Subcutaneous adipose tissue (tissue), 4 donors: ENCODE measurements around the gene FBLN7. TPM values are rescaled to one million over a fixed set of nuclear protein-coding genes. Genes with fewer than 3 reads are reported as not detected.

Experiments used
- total RNA-seq, 4 donors: library from RNA; depleted of rRNA; stranded (reverse); fragments of >200 nt; gene quantifications; one replicate each; pipeline ENCODE4 v1.1.0, GENCODE V29; 2016
- TF ChIP-seq, protein P1 (sequence below): fragments of 450-650 bp; IDR thresholded peaks from one replicate; pipeline ENCODE4 v1.5.1; 2016; ENCODE audit warnings: low read depth, mild to moderate bottlenecking, control low read depth, antibody characterized with exemption, moderate library complexity

The FBLN7 gene
- total RNA-seq, 4 donors from 2014 or later: 1.3 to 13.0 (median 4.7) TPM

DNA sequence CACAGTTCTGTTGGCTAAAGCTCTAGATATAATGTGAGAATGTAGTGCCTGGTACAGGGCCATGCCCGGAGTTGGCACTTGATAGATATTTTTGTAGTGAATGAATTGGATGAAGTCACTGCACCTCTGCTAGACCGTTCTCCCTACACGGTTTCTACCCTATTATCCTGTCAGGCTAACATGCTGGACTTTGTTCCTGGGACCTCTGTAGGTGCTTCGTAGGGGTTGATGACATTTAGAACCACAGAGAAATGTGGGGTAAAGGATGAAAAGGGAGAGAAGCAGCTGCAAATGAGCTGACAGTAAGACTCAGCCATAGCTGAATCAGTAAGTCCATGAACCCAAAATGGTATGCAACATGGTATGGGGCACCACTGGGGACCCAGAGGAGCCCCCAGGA, 4.1 kb upstream of the FBLN7 start:
- TF ChIP-seq, protein P1, sequence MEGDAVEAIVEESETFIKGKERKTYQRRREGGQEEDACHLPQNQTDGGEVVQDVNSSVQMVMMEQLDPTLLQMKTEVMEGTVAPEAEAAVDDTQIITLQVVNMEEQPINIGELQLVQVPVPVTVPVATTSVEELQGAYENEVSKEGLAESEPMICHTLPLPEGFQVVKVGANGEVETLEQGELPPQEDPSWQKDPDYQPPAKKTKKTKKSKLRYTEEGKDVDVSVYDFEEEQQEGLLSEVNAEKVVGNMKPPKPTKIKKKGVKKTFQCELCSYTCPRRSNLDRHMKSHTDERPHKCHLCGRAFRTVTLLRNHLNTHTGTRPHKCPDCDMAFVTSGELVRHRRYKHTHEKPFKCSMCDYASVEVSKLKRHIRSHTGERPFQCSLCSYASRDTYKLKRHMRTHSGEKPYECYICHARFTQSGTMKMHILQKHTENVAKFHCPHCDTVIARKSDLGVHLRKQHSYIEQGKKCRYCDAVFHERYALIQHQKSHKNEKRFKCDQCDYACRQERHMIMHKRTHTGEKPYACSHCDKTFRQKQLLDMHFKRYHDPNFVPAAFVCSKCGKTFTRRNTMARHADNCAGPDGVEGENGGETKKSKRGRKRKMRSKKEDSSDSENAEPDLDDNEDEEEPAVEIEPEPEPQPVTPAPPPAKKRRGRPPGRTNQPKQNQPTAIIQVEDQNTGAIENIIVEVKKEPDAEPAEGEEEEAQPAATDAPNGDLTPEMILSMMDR: no peak

DNA sequence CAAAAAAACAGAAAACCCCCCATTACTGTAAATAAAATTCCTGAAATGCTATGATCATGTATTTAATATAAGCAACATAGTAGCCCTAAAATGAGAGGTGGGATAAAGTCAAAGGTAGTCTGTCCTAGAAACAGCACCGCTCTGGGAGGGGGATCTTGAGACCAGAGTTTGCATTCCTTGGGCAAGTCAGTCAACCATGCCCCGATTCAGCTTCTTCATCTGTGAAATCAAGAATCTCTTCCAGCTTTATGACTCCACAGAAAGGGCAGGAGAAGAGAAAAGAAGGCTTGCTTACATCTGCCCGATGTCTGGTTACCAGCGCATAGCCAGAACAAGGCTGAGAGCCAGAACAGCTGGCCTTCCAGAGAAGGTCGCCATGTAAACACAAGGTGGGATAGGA, 2.1 kb upstream of the FBLN7 start:
- TF ChIP-seq, protein P1: no peak

DNA sequence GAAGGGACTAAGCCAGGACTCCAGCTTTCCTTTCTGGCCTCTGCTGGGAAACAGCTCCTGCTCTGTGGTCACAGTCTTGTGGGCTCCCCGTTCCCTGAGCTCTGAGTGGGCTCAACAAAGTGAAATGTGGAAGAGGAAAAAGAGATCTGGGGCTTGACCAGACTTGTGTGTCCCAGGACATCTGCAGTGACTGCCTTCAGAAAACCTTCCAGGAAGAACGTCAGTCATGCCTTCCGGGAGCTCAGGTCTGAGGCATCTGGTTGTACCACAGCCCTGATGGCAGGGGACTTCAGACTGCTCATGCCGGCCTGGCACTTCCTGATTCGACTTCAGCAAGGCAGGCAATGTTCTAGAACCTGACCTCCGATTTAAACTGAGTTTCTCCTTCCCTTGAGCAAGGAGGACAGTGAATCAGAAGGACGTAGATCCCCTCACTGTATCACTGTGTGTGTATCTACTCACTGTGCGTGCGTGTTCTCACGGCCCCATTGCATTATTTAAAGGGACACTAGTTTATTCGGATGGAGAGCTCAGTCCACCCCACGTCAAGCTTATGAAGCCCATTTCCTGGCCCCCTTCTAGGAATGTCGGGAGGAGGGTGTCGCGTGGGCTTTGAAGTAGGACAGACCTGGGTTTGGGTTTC, 548 bp upstream of the FBLN7 start:
- TF ChIP-seq, protein P1: no peak

DNA sequence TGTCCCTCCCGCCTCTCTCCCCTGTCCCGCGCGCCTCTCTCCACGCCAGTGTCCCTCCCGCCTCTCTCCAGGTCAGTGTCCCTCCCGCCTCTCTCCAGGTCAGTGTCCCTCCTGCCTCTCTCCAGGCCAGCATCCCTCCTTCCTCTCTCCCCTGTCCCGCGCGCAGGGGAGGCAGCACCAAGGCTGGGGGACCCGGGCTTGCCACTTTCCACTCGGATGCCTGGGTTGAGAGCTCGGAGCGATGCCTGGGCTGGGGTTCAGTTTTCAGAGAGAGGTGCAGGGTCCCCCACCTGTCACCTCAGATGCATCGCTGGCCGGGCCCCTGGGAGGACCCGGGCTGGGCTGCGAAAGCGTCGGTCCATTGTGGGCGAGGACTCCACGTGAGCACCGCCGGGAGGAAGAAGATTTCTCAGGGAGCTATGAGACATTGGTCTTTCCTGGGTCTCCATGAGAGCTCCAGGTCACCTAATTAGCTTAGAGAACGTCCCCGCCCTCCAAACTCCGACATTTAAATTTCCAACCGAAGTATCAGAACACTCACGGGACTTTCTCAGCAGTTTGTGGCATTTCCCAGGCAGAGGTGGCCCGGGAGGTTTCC, 2.1 kb downstream of the FBLN7 start:
- TF ChIP-seq, protein P1: no peak

DNA sequence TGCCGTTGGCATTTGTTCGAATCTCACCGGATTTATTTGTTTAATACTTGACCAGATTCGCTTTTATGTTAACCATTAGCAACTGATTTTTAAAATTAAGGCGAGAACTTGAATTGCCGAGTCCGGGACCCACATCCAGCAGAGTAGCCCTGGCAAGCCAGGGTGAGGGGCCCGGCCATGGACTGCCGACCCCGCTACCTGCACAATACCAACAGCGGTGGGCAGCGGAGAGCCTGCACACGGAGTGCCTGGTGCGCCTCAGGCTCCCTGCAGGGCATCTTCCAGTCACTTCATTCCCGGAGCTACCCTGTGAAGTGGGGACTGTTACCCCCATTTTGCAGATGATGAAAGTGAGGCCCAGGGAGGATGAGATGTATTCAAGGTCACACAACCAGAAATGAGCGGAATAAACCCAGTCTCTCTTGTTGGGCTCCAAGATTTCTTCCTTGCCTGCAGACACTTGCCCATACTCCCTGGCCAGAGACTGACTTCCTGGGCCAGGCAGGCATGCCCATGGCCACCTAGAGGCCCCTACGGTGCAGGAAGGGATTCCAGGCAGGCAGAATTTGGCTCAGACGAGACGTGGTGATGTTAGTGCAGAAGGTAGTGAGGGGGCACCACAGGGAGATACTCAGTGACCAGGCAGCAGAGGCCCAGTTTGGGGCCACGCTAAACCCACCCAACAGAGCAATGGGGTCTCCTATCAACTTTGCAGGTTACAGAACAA, 2.9 kb downstream of the FBLN7 start:
- TF ChIP-seq, protein P1: no peak

DNA sequence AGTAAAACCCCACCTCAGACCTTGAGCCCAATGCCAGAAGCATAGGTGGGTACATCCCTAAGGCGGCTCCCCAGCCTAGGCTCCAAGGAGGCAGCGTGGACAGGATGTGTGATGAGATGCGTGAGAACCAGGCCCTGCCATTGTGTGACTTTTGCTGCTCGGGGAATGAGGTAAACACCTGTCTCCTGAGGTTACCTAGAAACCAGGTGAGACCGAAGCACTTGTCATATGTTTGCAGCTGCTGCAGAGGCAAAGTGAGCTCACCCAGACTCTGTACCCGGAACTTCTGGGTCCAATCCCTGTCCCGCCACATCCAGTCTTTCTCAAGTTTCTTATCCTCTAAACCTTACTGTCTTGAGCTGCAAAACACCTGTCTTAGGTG, 3.4 kb downstream of the FBLN7 start:
- TF ChIP-seq, protein P1: no peak

DNA sequence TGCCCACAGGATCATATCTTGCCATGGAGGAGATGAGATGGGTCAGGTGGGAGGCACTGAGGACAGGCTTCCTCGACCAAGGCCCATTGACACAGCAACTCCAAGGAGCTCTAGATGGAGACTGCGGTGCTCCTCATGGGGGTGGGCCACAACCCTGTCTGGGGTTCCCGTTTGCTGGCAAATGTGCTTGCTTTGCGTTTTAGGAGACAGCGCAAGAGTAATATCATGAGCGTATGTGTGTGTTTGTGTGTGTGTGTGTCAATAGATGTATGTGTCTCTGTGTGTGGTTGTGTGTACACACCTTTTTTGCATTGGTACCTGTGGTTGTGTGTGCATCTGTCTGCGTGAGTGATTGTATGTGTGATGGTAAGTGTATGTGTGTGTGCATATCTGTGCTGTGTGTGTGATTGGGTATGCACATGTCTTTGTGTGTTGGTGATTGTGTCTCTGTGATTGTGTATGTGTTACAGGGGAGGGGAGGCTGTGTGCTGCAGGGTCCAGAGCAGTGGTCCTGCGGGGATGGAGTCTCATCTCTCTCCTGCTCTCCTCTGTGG, 4.4 kb downstream of the FBLN7 start:
- TF ChIP-seq, protein P1: no peak
